Mesendoderm (in vitro differentiated cells): ENCODE results near the gene SNAI3.

ENCODE experiments used
- DNase-seq: peaks from one replicate; pipeline ENCODE4 v3.0.0; 2013
- H2AK5ac ChIP-seq: 2 replicates; pipeline ENCODE4 v1.6.1; 2013; ENCODE audit warnings: low read length, inconsistent platforms
- H2BK120ac ChIP-seq: 2 replicates; pipeline ENCODE4 v1.6.1; 2013; ENCODE audit warnings: low read depth, mild to moderate bottlenecking, low read length, moderate library complexity, mixed read lengths
- H2BK15ac ChIP-seq: replicated peaks from 2 replicates; pipeline ENCODE4 v1.6.1; 2013; ENCODE audit warnings: low read depth, mild to moderate bottlenecking, moderate library complexity
- H2BK5ac ChIP-seq: 2 replicates; pipeline ENCODE4 v1.6.1; 2013; ENCODE audit warnings: low read length, inconsistent platforms
- H3K18ac ChIP-seq: 2 replicates; pipeline ENCODE4 v1.6.1; 2013; ENCODE audit warnings: mild to moderate bottlenecking, low read length, mixed read lengths
- H3K23ac ChIP-seq: one replicate; pipeline ENCODE4 v1.6.1; 2013; ENCODE audit warnings: low read length
- H3K27ac ChIP-seq: 2 replicates; pipeline ENCODE4 v1.5.1; 2013; ENCODE audit warnings: low read depth, mild to moderate bottlenecking, inconsistent platforms, low read length, moderate library complexity
- H3K27me3 ChIP-seq: 2 replicates; pipeline ENCODE4 v1.6.1; 2013; ENCODE audit warnings: low read length, control low read depth, mild to moderate bottlenecking, inconsistent platforms; ENCODE audit not compliant: insufficient read depth, poor library complexity
- H3K36me3 ChIP-seq: 2 replicates; pipeline ENCODE4 v1.6.1; 2013; ENCODE audit warnings: low read length, inconsistent platforms; ENCODE audit not compliant: control insufficient read depth, insufficient read depth
- H3K4ac ChIP-seq: one replicate; pipeline ENCODE4 v1.6.1; 2013; ENCODE audit warnings: low read depth, mild to moderate bottlenecking, low read length, moderate library complexity
- H3K4me1 ChIP-seq: 2 replicates; pipeline ENCODE4 v1.6.1; 2013; ENCODE audit warnings: low read depth, low read length, inconsistent platforms; ENCODE audit not compliant: control insufficient read depth
- H3K4me2 ChIP-seq: 2 replicates; pipeline ENCODE4 v1.6.1; 2013; ENCODE audit warnings: low read length
- H3K4me3 ChIP-seq: 2 replicates; pipeline ENCODE4 v1.5.1; 2013; ENCODE audit warnings: mild to moderate bottlenecking, low read length
- H3K56ac ChIP-seq: one replicate; pipeline ENCODE4 v1.6.1; 2013; ENCODE audit warnings: low read length
- H3K79me1 ChIP-seq: 2 replicates; pipeline ENCODE4 v1.6.1; 2013; ENCODE audit warnings: low read length, inconsistent platforms
- H3K79me2 ChIP-seq: 2 replicates; pipeline ENCODE4 v1.6.1; 2013; ENCODE audit warnings: mild to moderate bottlenecking, low read length; ENCODE audit not compliant: control insufficient read depth, insufficient read depth
- H3K9ac ChIP-seq: 2 replicates; pipeline ENCODE4 v1.6.1; 2013; ENCODE audit warnings: low read length, inconsistent platforms
- H4K5ac ChIP-seq: one replicate; pipeline ENCODE4 v1.6.1; 2013; ENCODE audit warnings: low read length
- H4K8ac ChIP-seq: one replicate; pipeline ENCODE4 v1.6.1; 2013; ENCODE audit warnings: low read depth, mild to moderate bottlenecking, control low read depth, low read length, moderate library complexity
- WGBS: extraction: QIAGEN DNeasy Blood & Tissue Kit; methylation state at CpG from one replicate; pipeline ENCODE4 v1.1.7; 2013; ENCODE audit warnings: low lambda C conversion rate, missing lambda C conversion rate; ENCODE audit not compliant: insufficient coverage; ENCODE audit errors: extremely low coverage; 5-methylcytosine and 5-hydroxymethylcytosine counted together

SNAI3 gene

GRCh38 chr16:88711750-88712340 is 25.5 kb upstream of the SNAI3 start:
- Histone ChIP-seq H3K4me3 (no peak overlapping the region), H3K27ac (no peak overlapping the region)

GRCh38 chr16:88710556-88710955 is 24.2 kb upstream of the SNAI3 start:
- no peak overlapping the region for H3K23ac ChIP-seq
- no peak overlapping the region for H2BK5ac ChIP-seq
- WGBS: no CpG with 5 or more reads among the region's 16 CpGs
- peaks cover 6% of the 10 kb centered on the region for H3K79me2 ChIP-seq
- no peak overlapping the region for H3K56ac ChIP-seq
- no peak overlapping the region for H3K4me2 ChIP-seq
- H2BK120ac ChIP-seq: no peak overlapping the region
- no peak overlapping the region for H2AK5ac ChIP-seq
- no peak overlapping the region for H3K4me3 ChIP-seq
- H2BK15ac ChIP-seq: no peak overlapping the region
- no peak overlapping the region for H4K8ac ChIP-seq
- H4K5ac ChIP-seq: no peak overlapping the region
- peaks cover 1% of the 10 kb centered on the region for H3K36me3 ChIP-seq
- DNase-seq: no peak
- no peak overlapping the region for H3K4ac ChIP-seq
- peaks cover 15% of the 10 kb centered on the region for H3K79me1 ChIP-seq
- H3K27me3 ChIP-seq: no peaks in the 10 kb centered on the region
- no peak overlapping the region for H3K27ac ChIP-seq
- no peaks in the 10 kb centered on the region for H3K4me1 ChIP-seq
- H3K9ac ChIP-seq: no peak overlapping the region
- no peak overlapping the region for H3K18ac ChIP-seq

More at GRCh38 chr16:88711750-88712340, 25.5 kb upstream of the SNAI3 start:
- no peak overlapping the region for H3K18ac ChIP-seq
- no peak overlapping the region for H4K8ac ChIP-seq
- H4K5ac ChIP-seq: no peak overlapping the region
- no peaks in the 10 kb centered on the region for H3K27me3 ChIP-seq
- H3K79me1 ChIP-seq: peaks cover 11% of the 10 kb centered on the region
- no peaks in the 10 kb centered on the region for H3K4me1 ChIP-seq
- no peak overlapping the region for H3K4ac ChIP-seq
- no peak overlapping the region for H2BK15ac ChIP-seq
- H3K36me3 ChIP-seq: peaks cover 3% of the 10 kb centered on the region
- no peak overlapping the region for H2AK5ac ChIP-seq
- WGBS: no CpG with 5 or more reads among the region's 18 CpGs
- no peak overlapping the region for H3K23ac ChIP-seq
- H2BK5ac ChIP-seq: no peak overlapping the region
- peaks cover 4% of the 10 kb centered on the region for H3K79me2 ChIP-seq
- H3K4me2 ChIP-seq: no peak overlapping the region
- H3K56ac ChIP-seq: no peak overlapping the region
- no peak overlapping the region for H3K9ac ChIP-seq
- H2BK120ac ChIP-seq: no peak overlapping the region
- no peak for DNase-seq

GRCh38 chr16:88706965-88707826 is 20.9 kb upstream of the SNAI3 start:
- peaks cover 8% of the 10 kb centered on the region for H3K79me2 ChIP-seq
- peak overlapping the region; percentile 94 for H3K56ac ChIP-seq
- no peaks in the 10 kb centered on the region for H3K36me3 ChIP-seq
- H4K5ac ChIP-seq: no peak overlapping the region
- H4K8ac ChIP-seq: no peak overlapping the region
- H3K4me2 ChIP-seq: peak overlapping the region; percentile 98
- H3K4me3 ChIP-seq: peak overlapping the region; percentile 81
- no peak overlapping the region for H2AK5ac ChIP-seq
- H3K79me1 ChIP-seq: peaks cover 18% of the 10 kb centered on the region
- no peaks in the 10 kb centered on the region for H3K27me3 ChIP-seq
- H2BK120ac ChIP-seq: no peak overlapping the region
- no peak overlapping the region for H2BK15ac ChIP-seq
- H3K23ac ChIP-seq: no peak overlapping the region
- no peak overlapping the region for H3K4ac ChIP-seq
- no peak overlapping the region for H3K18ac ChIP-seq
- no peak overlapping the region for H2BK5ac ChIP-seq
- no CpG with 5 or more reads among the region's 17 CpGs for WGBS
- no peak for DNase-seq
- peak overlapping the region; percentile 82 for H3K9ac ChIP-seq
- no peak overlapping the region for H3K27ac ChIP-seq
- H3K4me1 ChIP-seq: no peaks in the 10 kb centered on the region

- WGBS: no CpG with 5 or more reads among the region's 86 CpGs
These were observed 20.1 kb upstream of the SNAI3 start, which contains the start of the genes CTU2 and RNF166 for GRCh38 chr16:88706229-88706964. Gene CTU2 (plus strand): TSS chr16:88706503. CDS start chr16:88706531, 28 bp downstream. Gene RNF166 (minus strand): TSS chr16:88706408. CDS start chr16:88706325, 83 bp downstream.

GRCh38 chr16:88705801-88706228 is 19.5 kb upstream of the SNAI3 start:
- no CpG with 5 or more reads among the region's 57 CpGs for WGBS
- H2BK5ac ChIP-seq: no peak overlapping the region
- peak overlapping the region; percentile 86 for H3K56ac ChIP-seq
- H2BK15ac ChIP-seq: no peak overlapping the region
- H3K23ac ChIP-seq: no peak overlapping the region
- no peak for DNase-seq
- peak overlapping the region; percentile 80 for H3K9ac ChIP-seq
- H3K36me3 ChIP-seq: no peaks in the 10 kb centered on the region
- peaks cover 8% of the 10 kb centered on the region for H3K79me2 ChIP-seq
- peak overlapping the region; percentile 81 for H3K18ac ChIP-seq
- H3K27me3 ChIP-seq: no peaks in the 10 kb centered on the region
- H2AK5ac ChIP-seq: no peak overlapping the region
- H3K4me3 ChIP-seq: peak overlapping the region; percentile 79
- peak overlapping the region; percentile 85 for H3K4me2 ChIP-seq
- H4K5ac ChIP-seq: no peak overlapping the region
- H4K8ac ChIP-seq: no peak overlapping the region
- no peak overlapping the region for H3K27ac ChIP-seq
- H3K4ac ChIP-seq: peak overlapping the region; percentile 22
- no peak overlapping the region for H2BK120ac ChIP-seq
- no peaks in the 10 kb centered on the region for H3K4me1 ChIP-seq
- peaks cover 18% of the 10 kb centered on the region for H3K79me1 ChIP-seq

More at GRCh38 chr16:88706229-88706964, 20.1 kb upstream of the SNAI3 start, which contains the start of the genes CTU2 and RNF166:
- no peak within 1 kb of the TSS for H4K8ac ChIP-seq
- H3K4me3 ChIP-seq: peak within 1 kb of the TSS; percentile 81
- H3K4ac ChIP-seq: peak within 1 kb of the TSS; percentile 70
- H3K27me3 ChIP-seq: no peaks in the 10 kb centered on the region
- no peak within 1 kb of the TSS for H2AK5ac ChIP-seq
- H2BK120ac ChIP-seq: no peak within 1 kb of the TSS
- peak within 1 kb of the TSS; percentile 82 for H3K9ac ChIP-seq
- DNase-seq: peak; percentile 92
- H3K79me2 ChIP-seq: peaks cover 8% of the 10 kb centered on the region
- no peak within 1 kb of the TSS for H3K27ac ChIP-seq
- peaks cover 18% of the 10 kb centered on the region for H3K79me1 ChIP-seq
- H3K23ac ChIP-seq: no peak within 1 kb of the TSS
- peak within 1 kb of the TSS; percentile 81 for H3K18ac ChIP-seq
- no peak within 1 kb of the TSS for H2BK5ac ChIP-seq
- peak within 1 kb of the TSS; percentile 94 for H3K56ac ChIP-seq
- H3K36me3 ChIP-seq: no peaks in the 10 kb centered on the region
- H3K4me2 ChIP-seq: peak within 1 kb of the TSS; percentile 98
- no peak within 1 kb of the TSS for H4K5ac ChIP-seq
- H3K4me1 ChIP-seq: no peaks in the 10 kb centered on the region
- H2BK15ac ChIP-seq: no peak within 1 kb of the TSS
